ENCODE results near the gene PDS5A.
A peak's percentile ranks its signal among the peaks of the same experiment; 100 is the strongest.
"Not testable (repeated sequence)": the region's sequence is repeated elsewhere in the genome, so short reads cannot be mapped to it uniquely, and the experiment has no call there.

PDS5A gene

GRCh38 chr4:39977489-39978377 lies at the start of gene PDS5A:
PDS5A (minus strand) TSS chr4:39977911; CDS start chr4:39976577, 1,334 bp downstream.
- peak; percentile 75 to 87 for DNase-seq (ENCODE audit: low read depth in 1 of 2, low spot score in 1 of 2)

- DNase-seq (ENCODE audit: low read depth in 1 of 2, low spot score in 1 of 2), result not testable (repeated sequence)
These were observed 46.3 kb upstream of the PDS5A start for GRCh38 chr4:40024049-40024448.

GRCh38 chr4:40021116-40021515 lies 43.4 kb upstream of the PDS5A start:
- DNase-seq (ENCODE audit: low read depth in 1 of 2, low spot score in 1 of 2), result not testable (repeated sequence)

GRCh38 chr4:40020221-40020620 lies 42.5 kb upstream of the PDS5A start:
- DNase-seq (ENCODE audit: low read depth in 1 of 2, low spot score in 1 of 2), result no peak

- DNase-seq (ENCODE audit: low read depth in 1 of 2, low spot score in 1 of 2), result no peak
These were observed 38.3 kb upstream of the PDS5A start for GRCh38 chr4:40016007-40016406.

GRCh38 chr4:40003986-40004385 lies 26.3 kb upstream of the PDS5A start:
- no peak for DNase-seq (ENCODE audit: low read depth in 1 of 2, low spot score in 1 of 2)

- DNase-seq (ENCODE audit: low read depth in 1 of 2, low spot score in 1 of 2), result no peak
These were observed 23.0 kb upstream of the PDS5A start for GRCh38 chr4:40000711-40001110.

GRCh38 chr4:39998659-39999345 lies 21.1 kb upstream of the PDS5A start:
- DNase-seq (ENCODE audit: low read depth in 1 of 2, low spot score in 1 of 2), result no peak

- DNase-seq (ENCODE audit: low read depth in 1 of 2, low spot score in 1 of 2), result no peak
These were observed 19.1 kb upstream of the PDS5A start for GRCh38 chr4:39996811-39997210.

GRCh38 chr4:39994406-39994805 lies 16.7 kb upstream of the PDS5A start:
- DNase-seq (ENCODE audit: low read depth in 1 of 2, low spot score in 1 of 2), result no peak

- DNase-seq (ENCODE audit: low read depth in 1 of 2, low spot score in 1 of 2), result not testable (repeated sequence)
These were observed 11.7 kb upstream of the PDS5A start for GRCh38 chr4:39989381-39989780.

GRCh38 chr4:39987485-39987884 lies 9.8 kb upstream of the PDS5A start:
- no peak for DNase-seq (ENCODE audit: low read depth in 1 of 2, low spot score in 1 of 2)

GRCh38 chr4:39978904-39979303 lies 1.2 kb upstream of the PDS5A start:
- no peak for DNase-seq (ENCODE audit: low read depth in 1 of 2, low spot score in 1 of 2)

GRCh38 chr4:39978378-39978775 lies 666 bp upstream of the PDS5A start:
- no peak for DNase-seq (ENCODE audit: low read depth in 1 of 2, low spot score in 1 of 2)

GRCh38 chr4:39976945-39977488 lies 694 bp downstream of the PDS5A start:
- peak; percentile 13 to 25 for DNase-seq (ENCODE audit: low read depth in 1 of 2, low spot score in 1 of 2)

- DNase-seq (ENCODE audit: low read depth in 1 of 2, low spot score in 1 of 2), result peak; percentile 40 to 50
These were observed 1.4 kb downstream of the PDS5A start for GRCh38 chr4:39976141-39976944.

GRCh38 chr4:39975488-39976089 lies 2.1 kb downstream of the PDS5A start:
- no peak for DNase-seq (ENCODE audit: low read depth in 1 of 2, low spot score in 1 of 2)

- not testable (repeated sequence) for DNase-seq (ENCODE audit: low read depth in 1 of 2, low spot score in 1 of 2)
These were observed 4.7 kb downstream of the PDS5A start for GRCh38 chr4:39973052-39973451.

GRCh38 chr4:39970671-39971640 lies 6.8 kb downstream of the PDS5A start:
- DNase-seq (ENCODE audit: low read depth in 1 of 2, low spot score in 1 of 2), result no peak

- DNase-seq (ENCODE audit: low read depth in 1 of 2, low spot score in 1 of 2), result no peak
These were observed 14.1 kb downstream of the PDS5A start for GRCh38 chr4:39963656-39964055.
